GM12875 (cell line): ENCODE results near the gene LITAF.

Experiments
- H3K4me3 ChIP-seq: one replicate; pipeline ENCODE4 v1.5.1; 2011; ENCODE audit warnings: low read depth, low read length, control low read depth
- CTCF ChIP-seq: IDR thresholded peaks from 2 replicates; pipeline ENCODE4 v1.5.1; 2011; ENCODE audit warnings: low read depth, mild to moderate bottlenecking, control low read depth, inconsistent platforms, low read length, moderate library complexity, borderline replicate concordance; ENCODE audit not compliant: insufficient read depth

LITAF gene

GRCh38 chr16:11556214-11556819, 30.4 kb downstream of the LITAF start:
- no peak overlapping the region for H3K4me3 ChIP-seq
- TF ChIP-seq CTCF: no peak

DNA sequence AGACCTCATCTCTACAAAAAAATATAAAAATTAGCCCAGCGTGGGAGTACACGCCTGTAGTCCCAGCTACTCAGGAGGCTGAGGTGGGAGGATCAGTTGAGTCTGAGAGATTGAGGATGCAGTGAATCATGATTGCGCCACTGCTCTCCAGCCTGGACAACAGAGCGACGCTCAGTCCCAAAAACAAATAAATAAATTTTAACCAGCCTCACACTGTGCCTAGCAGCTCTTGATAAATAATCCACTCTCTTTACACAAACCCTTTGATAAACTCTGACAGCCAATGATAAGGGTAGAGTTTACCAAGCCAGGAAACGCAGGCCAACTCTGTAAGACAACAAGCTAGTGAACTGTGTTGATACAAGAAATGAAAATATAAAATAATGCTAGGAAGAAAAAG, 32.7 kb downstream of the LITAF start:
- TF ChIP-seq CTCF: no peak
- no peak overlapping the region for H3K4me3 ChIP-seq

- no peak for TF ChIP-seq CTCF
- no peak overlapping the region for H3K4me3 ChIP-seq
These were observed 33.3 kb downstream of the LITAF start for GRCh38 chr16:11553371-11553770.

DNA sequence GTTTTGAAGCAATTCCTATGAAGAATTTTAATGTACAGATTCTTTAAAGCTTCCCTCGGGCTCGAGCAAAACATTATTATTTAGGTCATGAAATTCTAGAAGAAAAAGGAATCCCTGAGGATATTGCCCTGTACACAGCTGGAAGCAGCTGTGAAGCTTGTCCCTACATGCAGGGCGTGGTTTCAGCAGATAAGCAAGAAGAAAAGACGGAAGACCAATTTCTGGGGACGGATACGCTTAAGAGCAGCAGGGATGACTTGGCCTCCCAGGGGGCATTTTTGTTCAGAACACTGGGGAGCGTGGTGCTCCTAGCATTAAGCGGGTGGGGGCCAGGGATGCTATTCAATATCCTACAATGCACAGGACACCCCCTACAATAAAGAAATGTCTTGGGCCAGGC, 34.3 kb downstream of the LITAF start:
- TF ChIP-seq CTCF: no peak
- H3K4me3 ChIP-seq: no peak overlapping the region

- TF ChIP-seq CTCF: no peak
- H3K4me3 ChIP-seq: no peak overlapping the region
These were observed 34.9 kb downstream of the LITAF start for GRCh38 chr16:11551842-11552241.

DNA sequence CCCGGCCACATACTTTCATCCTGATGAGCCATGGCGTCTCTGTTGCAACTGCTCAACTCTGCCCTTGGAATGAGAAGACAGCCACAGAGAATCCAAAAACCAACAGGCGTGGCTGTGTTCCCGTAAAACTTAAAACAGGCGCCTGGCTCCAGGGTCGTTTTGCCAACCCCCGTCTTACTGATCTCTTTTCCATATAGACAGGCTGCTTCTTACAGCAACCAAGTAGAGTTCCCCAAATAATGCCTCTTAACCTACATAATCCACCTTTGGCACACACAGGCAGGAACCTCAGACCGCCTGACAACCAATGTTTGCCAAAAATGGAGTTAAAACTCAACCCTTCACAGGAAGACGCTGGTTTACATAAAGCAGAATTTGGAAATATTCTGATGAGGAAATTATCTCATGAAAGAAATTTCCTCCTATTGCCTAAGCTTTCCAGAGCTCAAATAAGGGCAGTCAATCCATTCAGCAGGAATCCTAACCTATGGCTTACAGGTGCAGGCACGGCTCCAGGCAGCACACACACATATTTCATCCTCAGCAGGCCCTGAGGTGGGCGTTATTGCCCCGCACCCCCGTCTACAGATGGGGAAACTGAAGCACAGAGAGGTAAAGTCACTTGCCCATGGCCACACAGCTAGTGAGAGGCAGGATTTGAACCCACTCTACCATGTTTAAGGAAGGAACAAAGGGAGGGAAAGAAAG, 35.8 kb downstream of the LITAF start:
- H3K4me3 ChIP-seq: no peak overlapping the region
- TF ChIP-seq CTCF: no peak
